HFFc6 (cell line): ENCODE measurements around the gene RAB27A. TPM values are rescaled to one million over a fixed set of nuclear protein-coding genes. Genes with fewer than 3 reads are reported as not detected.
"Not testable (repeated sequence)": the region's sequence is repeated elsewhere in the genome, so short reads cannot be mapped to it uniquely, and the experiment has no call there.

Experiments
- DNase-seq: peaks from one replicate; pipeline ENCODE4 v3.0.0-alpha.2; 2018
- H3K27ac Mint-ChIP-seq: 2 replicates; pipeline ENCODE4 v1.8.0; 2020; ENCODE audit warnings: mild to moderate bottlenecking, mixed read lengths
- H3K27me3 Mint-ChIP-seq: 2 replicates; pipeline ENCODE4 v1.8.0; 2021; ENCODE audit warnings: mild to moderate bottlenecking, moderate library complexity, mixed read lengths; ENCODE audit not compliant: insufficient read depth
- H3K36me3 Mint-ChIP-seq: 2 replicates; pipeline ENCODE4 v1.8.0; 2021; ENCODE audit warnings: low read depth, mixed read lengths
- H3K4me1 Mint-ChIP-seq: 2 replicates; pipeline ENCODE4 v1.8.0; 2020; ENCODE audit warnings: low read depth, mixed read lengths
- H3K4me3 Mint-ChIP-seq: 2 replicates; pipeline ENCODE4 v1.8.0; 2020; ENCODE audit warnings: mild to moderate bottlenecking, moderate library complexity, mixed read lengths
- H3K9me3 Mint-ChIP-seq: 2 replicates; pipeline ENCODE4 v1.8.0; 2020; ENCODE audit warnings: mild to moderate bottlenecking, mixed read lengths
- CTCF ChIP-seq: fragments of 200-600 bp; sonication (generic); IDR thresholded peaks from 2 replicates; pipeline ENCODE4 v1.5.0; 2021; ENCODE audit warnings: antibody characterized with exemption, mild to moderate bottlenecking
- total RNA-seq, 6 experiments: library from RNA; stranded (reverse); fragmentation: NEBNext Ultra II Directional; extraction: Animal tissue kit (Norgen Biotek cat#: 25700); gene quantifications; 2 replicates in 1 of 6; 3 replicates in 5 of 6; pipeline ENCODE4 v1.2.3, GENCODE V29; 2021

Gene RAB27A
- total RNA-seq, 6 experiments from 2014 or later, result 6.9 to 13.7 (median 13.0) TPM

GRCh38 chr15:55297315-55297714 is 7.7 kb upstream of the RAB27A start:
- H3K36me3 Mint-ChIP-seq, result no peaks in the 10 kb centered on the region
- H3K9me3 Mint-ChIP-seq, result no peaks in the 10 kb centered on the region
- H3K27ac Mint-ChIP-seq, result no peak overlapping the region

GRCh38 chr15:55290528-55291057 is 980 bp upstream of the RAB27A start:
- DNase-seq, result peak; percentile 68
- Mint-ChIP-seq H3K4me1 (peaks cover 14% of the 10 kb centered on the region), H3K36me3 (peaks cover 6% of the 10 kb centered on the region; the same call in 1 of the 2 replicates), H3K27me3 (no peaks in the 10 kb centered on the region), H3K4me3 (peak overlapping the region; percentile 90), H3K27ac (peak overlapping the region; percentile 72), H3K9me3 (no peaks in the 10 kb centered on the region)
- peak; percentile 89 for TF ChIP-seq CTCF

More at GRCh38 chr15:55297315-55297714, 7.7 kb upstream of the RAB27A start:
- no peak for TF ChIP-seq CTCF
- no peaks in the 10 kb centered on the region for H3K27me3 Mint-ChIP-seq
- no peaks in the 10 kb centered on the region for H3K4me1 Mint-ChIP-seq
- no peak overlapping the region for H3K4me3 Mint-ChIP-seq
- no peak for DNase-seq

GRCh38 chr15:55289011-55289745 is 435 bp downstream of the RAB27A start:
- Mint-ChIP-seq H3K4me3 (peak overlapping the region; percentile 90), H3K36me3 (peaks cover 6% of the 10 kb centered on the region; the same call in 1 of the 2 replicates), H3K27me3 (no peaks in the 10 kb centered on the region), H3K27ac (peak overlapping the region; percentile 79), H3K9me3 (no peaks in the 10 kb centered on the region), H3K4me1 (peaks cover 14% of the 10 kb centered on the region)
- DNase-seq, result no peak
- TF ChIP-seq CTCF, result no peak

GRCh38 chr15:55288006-55288717 is 1.5 kb downstream of the RAB27A start:
- no peak for TF ChIP-seq CTCF
- no peak overlapping the region; the same call in 1 of the 2 replicates for H3K27ac Mint-ChIP-seq
- H3K4me1 Mint-ChIP-seq, result peaks cover 14% of the 10 kb centered on the region
- peak overlapping the region; percentile 90 for H3K4me3 Mint-ChIP-seq
- no peaks in the 10 kb centered on the region for H3K27me3 Mint-ChIP-seq
- no peak for DNase-seq
- peaks cover 6% of the 10 kb centered on the region; the same call in 1 of the 2 replicates for H3K36me3 Mint-ChIP-seq
- H3K9me3 Mint-ChIP-seq, result no peaks in the 10 kb centered on the region

GRCh38 chr15:55286442-55287189 is 3.0 kb downstream of the RAB27A start:
- not testable (repeated sequence) for H3K27ac Mint-ChIP-seq, H3K27me3 Mint-ChIP-seq, H3K9me3 Mint-ChIP-seq, DNase-seq, H3K36me3 Mint-ChIP-seq, H3K4me3 Mint-ChIP-seq
- H3K4me1 Mint-ChIP-seq, result peaks cover 29% of the 10 kb centered on the region
